Measurements from ENCODE around the gene BLOC1S6. TPM values are rescaled to one million over a fixed set of nuclear protein-coding genes. Genes with fewer than 3 reads are reported as not detected.

The BLOC1S6 gene
- polyA plus RNA-seq, 2 of the 4 experiments (the other 2 are of a cell fraction): 19.0 to 30.9 TPM

DNA sequence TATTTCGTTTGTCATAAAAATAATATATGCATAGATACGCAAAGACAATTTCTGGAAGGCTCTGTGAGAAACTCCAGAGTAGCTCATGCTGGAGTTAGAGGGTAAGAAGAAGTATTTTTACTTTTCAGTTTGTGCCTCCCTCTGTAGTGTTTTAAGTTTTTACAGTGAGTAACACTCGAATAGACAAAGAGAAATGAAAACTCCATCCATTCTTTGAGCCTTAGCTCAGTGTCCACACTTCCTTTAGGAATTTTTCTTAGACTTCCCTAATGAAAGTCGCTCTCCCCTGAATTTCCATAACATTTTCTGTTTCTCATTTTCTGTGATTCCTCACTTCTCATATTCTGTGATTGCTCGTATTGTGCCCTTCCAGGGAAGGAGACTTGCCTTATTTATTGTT is 2.1 kb downstream of the BLOC1S6 start:
- ATAC-seq (no peak), FAIRE-seq (no peak), DNase-seq (ENCODE audit: low read depth in 1 of 2, low spot score in 1 of 2) (no peak)
- no peak overlapping the region for H3K4me3 ChIP-seq
- peaks cover 23% of the 10 kb centered on the region; the same call in 2 of the 3 replicates for H3K4me1 ChIP-seq
- TF ChIP-seq JUN (IDR thresholded peaks at IDR 0.05): no peak
- TF ChIP-seq CBX2 (IDR thresholded peaks at IDR 0.05; ENCODE audit: borderline replicate concordance, low read depth): no peak
- no peak for TF ChIP-seq PHF8 (IDR thresholded peaks at IDR 0.05; ENCODE audit: borderline replicate concordance, low read depth)
- TF ChIP-seq, protein P1, sequence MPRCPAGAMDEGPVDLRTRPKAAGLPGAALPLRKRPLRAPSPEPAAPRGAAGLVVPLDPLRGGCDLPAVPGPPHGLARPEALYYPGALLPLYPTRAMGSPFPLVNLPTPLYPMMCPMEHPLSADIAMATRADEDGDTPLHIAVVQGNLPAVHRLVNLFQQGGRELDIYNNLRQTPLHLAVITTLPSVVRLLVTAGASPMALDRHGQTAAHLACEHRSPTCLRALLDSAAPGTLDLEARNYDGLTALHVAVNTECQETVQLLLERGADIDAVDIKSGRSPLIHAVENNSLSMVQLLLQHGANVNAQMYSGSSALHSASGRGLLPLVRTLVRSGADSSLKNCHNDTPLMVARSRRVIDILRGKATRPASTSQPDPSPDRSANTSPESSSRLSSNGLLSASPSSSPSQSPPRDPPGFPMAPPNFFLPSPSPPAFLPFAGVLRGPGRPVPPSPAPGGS (IDR thresholded peaks at IDR 0.05): no peak
- no peak for TF ChIP-seq CBX8 (IDR thresholded peaks at IDR 0.05)
- TF ChIP-seq, protein P2, sequence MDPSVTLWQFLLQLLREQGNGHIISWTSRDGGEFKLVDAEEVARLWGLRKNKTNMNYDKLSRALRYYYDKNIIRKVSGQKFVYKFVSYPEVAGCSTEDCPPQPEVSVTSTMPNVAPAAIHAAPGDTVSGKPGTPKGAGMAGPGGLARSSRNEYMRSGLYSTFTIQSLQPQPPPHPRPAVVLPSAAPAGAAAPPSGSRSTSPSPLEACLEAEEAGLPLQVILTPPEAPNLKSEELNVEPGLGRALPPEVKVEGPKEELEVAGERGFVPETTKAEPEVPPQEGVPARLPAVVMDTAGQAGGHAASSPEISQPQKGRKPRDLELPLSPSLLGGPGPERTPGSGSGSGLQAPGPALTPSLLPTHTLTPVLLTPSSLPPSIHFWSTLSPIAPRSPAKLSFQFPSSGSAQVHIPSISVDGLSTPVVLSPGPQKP (IDR thresholded peaks at IDR 0.05; ENCODE audit: low read depth, low read length): no peak
- no peak for TF ChIP-seq RFX5 (IDR thresholded peaks at IDR 0.05)
- no peak for TF ChIP-seq POLR2AphosphoS2 (conservative IDR thresholded peaks at IDR 0.05; ENCODE audit: low read length)
- no peak for TF ChIP-seq EP300 (IDR thresholded peaks at IDR 0.05)
- no peak for TF ChIP-seq RARB (CRISPR knock-in tag; IDR thresholded peaks at IDR 0.05)
- no peak for TF ChIP-seq MYC (IDR thresholded peaks at IDR 0.05; ENCODE audit: borderline replicate concordance, low read length)
- TF ChIP-seq, protein P3, sequence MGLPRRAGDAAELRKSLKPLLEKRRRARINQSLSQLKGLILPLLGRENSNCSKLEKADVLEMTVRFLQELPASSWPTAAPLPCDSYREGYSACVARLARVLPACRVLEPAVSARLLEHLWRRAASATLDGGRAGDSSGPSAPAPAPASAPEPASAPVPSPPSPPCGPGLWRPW (IDR thresholded peaks at IDR 0.05): no peak
- TF ChIP-seq, protein P4, sequence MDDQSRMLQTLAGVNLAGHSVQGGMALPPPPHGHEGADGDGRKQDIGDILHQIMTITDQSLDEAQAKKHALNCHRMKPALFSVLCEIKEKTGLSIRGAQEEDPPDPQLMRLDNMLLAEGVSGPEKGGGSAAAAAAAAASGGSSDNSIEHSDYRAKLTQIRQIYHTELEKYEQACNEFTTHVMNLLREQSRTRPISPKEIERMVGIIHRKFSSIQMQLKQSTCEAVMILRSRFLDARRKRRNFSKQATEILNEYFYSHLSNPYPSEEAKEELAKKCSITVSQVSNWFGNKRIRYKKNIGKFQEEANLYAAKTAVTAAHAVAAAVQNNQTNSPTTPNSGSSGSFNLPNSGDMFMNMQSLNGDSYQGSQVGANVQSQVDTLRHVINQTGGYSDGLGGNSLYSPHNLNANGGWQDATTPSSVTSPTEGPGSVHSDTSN (IDR thresholded peaks at IDR 0.05): no peak
- no peak for TF ChIP-seq RNF2 (IDR thresholded peaks at IDR 0.05; ENCODE audit: borderline replicate concordance, low read depth)
- TF ChIP-seq HOXB5 (CRISPR knock-in tag; IDR thresholded peaks at IDR 0.05): no peak
- no peak for TF ChIP-seq FOSL2 (IDR thresholded peaks at IDR 0.05)
- no peak for TF ChIP-seq FOSL2 (CRISPR knock-in tag; IDR thresholded peaks at IDR 0.05)
- TF ChIP-seq, protein P5, sequence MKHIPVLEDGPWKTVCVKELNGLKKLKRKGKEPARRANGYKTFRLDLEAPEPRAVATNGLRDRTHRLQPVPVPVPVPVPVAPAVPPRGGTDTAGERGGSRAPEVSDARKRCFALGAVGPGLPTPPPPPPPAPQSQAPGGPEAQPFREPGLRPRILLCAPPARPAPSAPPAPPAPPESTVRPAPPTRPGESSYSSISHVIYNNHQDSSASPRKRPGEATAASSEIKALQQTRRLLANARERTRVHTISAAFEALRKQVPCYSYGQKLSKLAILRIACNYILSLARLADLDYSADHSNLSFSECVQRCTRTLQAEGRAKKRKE (CRISPR knock-in tag; IDR thresholded peaks at IDR 0.05; ENCODE audit: low read depth): no peak
- TF ChIP-seq, protein P6, sequence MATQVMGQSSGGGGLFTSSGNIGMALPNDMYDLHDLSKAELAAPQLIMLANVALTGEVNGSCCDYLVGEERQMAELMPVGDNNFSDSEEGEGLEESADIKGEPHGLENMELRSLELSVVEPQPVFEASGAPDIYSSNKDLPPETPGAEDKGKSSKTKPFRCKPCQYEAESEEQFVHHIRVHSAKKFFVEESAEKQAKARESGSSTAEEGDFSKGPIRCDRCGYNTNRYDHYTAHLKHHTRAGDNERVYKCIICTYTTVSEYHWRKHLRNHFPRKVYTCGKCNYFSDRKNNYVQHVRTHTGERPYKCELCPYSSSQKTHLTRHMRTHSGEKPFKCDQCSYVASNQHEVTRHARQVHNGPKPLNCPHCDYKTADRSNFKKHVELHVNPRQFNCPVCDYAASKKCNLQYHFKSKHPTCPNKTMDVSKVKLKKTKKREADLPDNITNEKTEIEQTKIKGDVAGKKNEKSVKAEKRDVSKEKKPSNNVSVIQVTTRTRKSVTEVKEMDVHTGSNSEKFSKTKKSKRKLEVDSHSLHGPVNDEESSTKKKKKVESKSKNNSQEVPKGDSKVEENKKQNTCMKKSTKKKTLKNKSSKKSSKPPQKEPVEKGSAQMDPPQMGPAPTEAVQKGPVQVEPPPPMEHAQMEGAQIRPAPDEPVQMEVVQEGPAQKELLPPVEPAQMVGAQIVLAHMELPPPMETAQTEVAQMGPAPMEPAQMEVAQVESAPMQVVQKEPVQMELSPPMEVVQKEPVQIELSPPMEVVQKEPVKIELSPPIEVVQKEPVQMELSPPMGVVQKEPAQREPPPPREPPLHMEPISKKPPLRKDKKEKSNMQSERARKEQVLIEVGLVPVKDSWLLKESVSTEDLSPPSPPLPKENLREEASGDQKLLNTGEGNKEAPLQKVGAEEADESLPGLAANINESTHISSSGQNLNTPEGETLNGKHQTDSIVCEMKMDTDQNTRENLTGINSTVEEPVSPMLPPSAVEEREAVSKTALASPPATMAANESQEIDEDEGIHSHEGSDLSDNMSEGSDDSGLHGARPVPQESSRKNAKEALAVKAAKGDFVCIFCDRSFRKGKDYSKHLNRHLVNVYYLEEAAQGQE (IDR thresholded peaks at IDR 0.05): no peak
- no peak for TF ChIP-seq HOXA7 (CRISPR knock-in tag; IDR thresholded peaks at IDR 0.05)
- TF ChIP-seq GATA3 (IDR thresholded peaks at IDR 0.05; ENCODE audit: borderline replicate concordance): no peak
- 71% methylated on average over 5 of the region's 5 CpGs for whole genome bisulfite sequencing (ENCODE audit: missing lambda C conversion rate)
- no peaks in the 10 kb centered on the region for H3K9me3 ChIP-seq
- no peak overlapping the region for H3K27ac ChIP-seq
- ChIA-PET POLR2A (no interaction called here), CTCF (interaction anchor here (0.8 to 3.9 kb wide), 4 partner anchors 22 to 158 kb away, joined by 4 to 21 read pairs (median 4); no protein-coding TSS in a partner anchor)
- H3K4me2 ChIP-seq: peak overlapping the region; percentile 97

Data from A549 (cell line).